MM.1S (cell line): ENCODE data around the gene TNFSF4.

Source experiments
- DNase-seq: peaks from one replicate; pipeline ENCODE4 v3.0.0-alpha.2; 2015
- H2AFZ ChIP-seq: fragments of 300-600 bp; sonication (generic); 2 replicates; pipeline ENCODE4 v1.6.0; 2016; ENCODE audit warnings: antibody characterized with exemption, low read length
- H3F3A ChIP-seq: fragments of 300-600 bp; sonication (generic); 2 replicates; pipeline ENCODE4 v1.6.1; 2016; ENCODE audit warnings: mild to moderate bottlenecking, antibody characterized with exemption, low read length, moderate library complexity, mixed read lengths; ENCODE audit not compliant: insufficient read depth
- H3K27ac ChIP-seq: fragments of 300-600 bp; sonication (generic); 2 replicates; pipeline ENCODE4 v1.5.1; 2016; ENCODE audit warnings: mild to moderate bottlenecking, low read length
- H3K27me3 ChIP-seq: fragments of 300-600 bp; sonication (generic); replicated peaks from 2 replicates; pipeline ENCODE4 v1.6.0; 2016; ENCODE audit warnings: low read length; ENCODE audit not compliant: insufficient read depth
- H3K36me3 ChIP-seq: fragments of 300-600 bp; sonication (generic); replicated peaks from 2 replicates; pipeline ENCODE4 v1.6.1; 2016; ENCODE audit warnings: mild to moderate bottlenecking, low read length, mixed read lengths; ENCODE audit not compliant: insufficient read depth
- H3K4me1 ChIP-seq: fragments of 300-600 bp; sonication (generic); 2 replicates; pipeline ENCODE4 v1.6.1; 2016; ENCODE audit warnings: low read length, mixed read lengths
- H3K4me2 ChIP-seq: fragments of 300-600 bp; sonication (generic); 2 replicates; pipeline ENCODE4 v1.6.0; 2016; ENCODE audit warnings: low read depth, low read length
- H3K4me3 ChIP-seq: fragments of 300-600 bp; sonication (generic); 2 replicates; pipeline ENCODE4 v1.5.1; 2016; ENCODE audit warnings: low read length, mixed read lengths
- H3K79me2 ChIP-seq: fragments of 300-600 bp; sonication (generic); 2 replicates; pipeline ENCODE4 v1.6.1; 2016; ENCODE audit warnings: mixed run types, low read length, mixed read lengths
- H3K9ac ChIP-seq: fragments of 300-600 bp; sonication (generic); 2 replicates; pipeline ENCODE4 v1.6.1; 2016; ENCODE audit warnings: low read length, mixed read lengths
- H3K9me2 ChIP-seq: fragments of 300-600 bp; sonication (generic); replicated peaks from 2 replicates; pipeline ENCODE4 v1.6.1; 2016; ENCODE audit warnings: mild to moderate bottlenecking, low read length, mixed read lengths; ENCODE audit not compliant: insufficient read depth
- H3K9me3 ChIP-seq: fragments of 300-600 bp; sonication (generic); replicated peaks from 2 replicates; pipeline ENCODE4 v1.6.1; 2016; ENCODE audit warnings: mild to moderate bottlenecking, low read length, mixed read lengths; ENCODE audit not compliant: insufficient read depth
- H4K20me1 ChIP-seq: fragments of 300-600 bp; sonication (generic); 2 replicates; pipeline ENCODE4 v1.6.1; 2016; ENCODE audit warnings: mild to moderate bottlenecking, low read length, moderate library complexity, mixed read lengths; ENCODE audit not compliant: insufficient read depth
- CTCF ChIP-seq: fragments of 300-600 bp; sonication (generic); IDR thresholded peaks from 2 replicates; pipeline ENCODE4 v1.5.1; 2016; ENCODE audit warnings: antibody characterized with exemption, low read length, mixed read lengths
- EZH2 ChIP-seq: fragments of 300-600 bp; sonication (generic); optimal IDR thresholded peaks from 2 replicates; pipeline ENCODE3; 2017; ENCODE audit warnings: low read depth, mild to moderate bottlenecking, antibody characterized with exemption, low read length, mixed read lengths
- EZH2phosphoT487 ChIP-seq: fragments of 300-600 bp; sonication (generic); IDR thresholded peaks from 2 replicates; pipeline ENCODE4 v1.6.1; 2018; ENCODE audit warnings: antibody characterized with exemption, low read length

TNFSF4 gene

GRCh38 chr1:173249349-173249748 lies 42.2 kb upstream of the TNFSF4 start:
- no peaks in the 10 kb centered on the region for H3K36me3 ChIP-seq
- no peak overlapping the region for H3K4me2 ChIP-seq
- no peak overlapping the region for H2AFZ ChIP-seq
- H3K79me2 ChIP-seq = no peaks in the 10 kb centered on the region
- no peak overlapping the region for H3K27ac ChIP-seq
- no peaks in the 10 kb centered on the region for H3F3A ChIP-seq
- no peaks in the 10 kb centered on the region for H3K27me3 ChIP-seq
- no peaks in the 10 kb centered on the region for H3K4me1 ChIP-seq
- no peak overlapping the region for H3K4me3 ChIP-seq
- H3K9me2 ChIP-seq = no peaks in the 10 kb centered on the region
- H3K9ac ChIP-seq = no peak overlapping the region
- no peaks in the 10 kb centered on the region for H4K20me1 ChIP-seq
- no peak for DNase-seq
- H3K9me3 ChIP-seq = no peaks in the 10 kb centered on the region
- TF ChIP-seq CTCF (no peak), EZH2phosphoT487 (no peak), EZH2 (no peak)

- Histone ChIP-seq H3K9ac (no peak overlapping the region), H3F3A (no peaks in the 10 kb centered on the region)
- no peak for DNase-seq
These were observed 41.3 kb upstream of the TNFSF4 start for GRCh38 chr1:173248247-173248940.

GRCh38 chr1:173245892-173246291 lies 38.8 kb upstream of the TNFSF4 start:
- Histone ChIP-seq H3K4me1 (no peaks in the 10 kb centered on the region), H4K20me1 (no peaks in the 10 kb centered on the region), H3K4me3 (no peak overlapping the region), H3K4me2 (no peak overlapping the region), H2AFZ (no peak overlapping the region), H3K27ac (no peak overlapping the region), H3K79me2 (no peaks in the 10 kb centered on the region), H3K27me3 (no peaks in the 10 kb centered on the region), H3K9me3 (no peaks in the 10 kb centered on the region), H3F3A (no peaks in the 10 kb centered on the region), H3K9ac (no peak overlapping the region), H3K36me3 (no peaks in the 10 kb centered on the region), H3K9me2 (no peaks in the 10 kb centered on the region)
- TF ChIP-seq CTCF (no peak), EZH2phosphoT487 (no peak), EZH2 (no peak)
- DNase-seq = no peak

More at GRCh38 chr1:173248247-173248940, 41.3 kb upstream of the TNFSF4 start:
- no peak for TF ChIP-seq CTCF
- TF ChIP-seq EZH2 = no peak
- TF ChIP-seq EZH2phosphoT487 = no peak
- Histone ChIP-seq H3K4me2 (no peak overlapping the region), H3K9me2 (no peaks in the 10 kb centered on the region), H3K27me3 (no peaks in the 10 kb centered on the region), H3K4me1 (no peaks in the 10 kb centered on the region), H3K27ac (no peak overlapping the region), H3K79me2 (no peaks in the 10 kb centered on the region), H4K20me1 (no peaks in the 10 kb centered on the region), H3K4me3 (no peak overlapping the region), H2AFZ (no peak overlapping the region), H3K36me3 (no peaks in the 10 kb centered on the region), H3K9me3 (no peaks in the 10 kb centered on the region)
